Ureter (tissue), 1 donor: ENCODE results near the gene DBNDD1. TPM values are rescaled to one million over a fixed set of nuclear protein-coding genes. Genes with fewer than 3 reads are reported as not detected.

ENCODE experiments used
- DNase-seq: peaks from one replicate; pipeline ENCODE4 v3.0.0-alpha.2; 2020; ENCODE audit warnings: low spot score
- total RNA-seq: library from RNA; stranded (reverse); gene quantifications from one replicate; pipeline ENCODE4 v1.2.4, GENCODE V29; 2023
- donor health status: DM: yes; HTN: yes; CAD: no.

DBNDD1 gene
- total RNA-seq, 1 donor from 2014 or later: 3.0 TPM

DNA sequence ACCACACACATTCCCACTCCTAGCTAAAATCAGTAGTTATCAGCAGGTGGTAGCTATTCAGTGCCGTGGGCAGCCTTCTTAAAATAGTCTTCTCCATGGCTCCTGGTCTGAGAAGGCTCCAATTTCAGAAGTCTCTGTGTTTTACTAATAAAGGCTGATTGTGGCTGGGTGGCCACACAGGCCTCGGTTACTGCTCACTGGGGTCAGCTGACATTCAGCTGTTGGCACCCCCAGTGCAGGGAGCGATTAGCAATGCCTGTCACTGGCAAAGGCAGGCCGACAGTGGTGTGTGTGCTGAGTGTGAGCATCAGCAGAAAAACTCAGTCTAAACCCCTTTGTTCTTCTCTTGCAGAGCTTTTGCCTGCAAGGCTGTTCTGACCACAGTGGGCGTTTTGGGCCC, 16.6 kb upstream of the DBNDD1 start:
- no peak for DNase-seq

DNA sequence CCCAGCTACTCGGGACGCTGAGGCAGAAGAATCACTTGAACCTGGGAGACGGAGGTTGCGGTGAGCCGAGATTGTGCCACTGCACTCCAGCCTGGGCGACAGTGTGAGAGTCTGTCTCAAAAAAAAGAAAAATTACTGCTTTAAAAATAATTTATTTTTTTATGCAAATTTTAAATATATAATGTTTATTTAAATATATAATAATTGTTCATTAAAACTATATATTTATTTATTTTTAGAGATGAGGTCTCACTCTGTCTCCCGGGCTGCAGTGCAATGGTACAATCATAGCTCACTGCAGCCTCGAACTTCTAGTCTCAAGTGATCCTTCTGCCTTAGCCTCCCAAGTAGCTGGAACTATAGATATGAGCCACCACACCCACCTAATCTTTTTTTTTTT, 15.2 kb upstream of the DBNDD1 start:
- DNase-seq: no peak

DNA sequence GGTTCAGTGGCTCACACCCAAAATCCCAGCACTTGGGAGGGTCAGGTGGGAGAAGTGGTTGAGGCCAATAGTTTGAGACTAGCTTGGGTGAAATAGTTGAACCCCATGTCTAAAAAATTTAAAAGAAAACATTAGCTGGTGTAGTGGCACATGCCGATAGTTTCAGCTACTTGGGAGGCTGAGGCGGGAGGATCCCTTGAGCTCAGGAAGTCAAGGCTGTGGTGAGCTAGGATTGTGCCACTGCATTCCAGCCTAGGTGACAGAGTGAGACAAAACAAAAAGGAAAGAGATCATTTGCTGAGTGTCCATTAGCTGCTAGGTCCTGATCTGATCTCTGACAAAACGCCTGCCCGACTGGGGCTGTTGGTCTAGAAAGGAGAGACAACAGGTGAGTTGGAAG, 14.1 kb upstream of the DBNDD1 start:
- DNase-seq: no peak

DNA sequence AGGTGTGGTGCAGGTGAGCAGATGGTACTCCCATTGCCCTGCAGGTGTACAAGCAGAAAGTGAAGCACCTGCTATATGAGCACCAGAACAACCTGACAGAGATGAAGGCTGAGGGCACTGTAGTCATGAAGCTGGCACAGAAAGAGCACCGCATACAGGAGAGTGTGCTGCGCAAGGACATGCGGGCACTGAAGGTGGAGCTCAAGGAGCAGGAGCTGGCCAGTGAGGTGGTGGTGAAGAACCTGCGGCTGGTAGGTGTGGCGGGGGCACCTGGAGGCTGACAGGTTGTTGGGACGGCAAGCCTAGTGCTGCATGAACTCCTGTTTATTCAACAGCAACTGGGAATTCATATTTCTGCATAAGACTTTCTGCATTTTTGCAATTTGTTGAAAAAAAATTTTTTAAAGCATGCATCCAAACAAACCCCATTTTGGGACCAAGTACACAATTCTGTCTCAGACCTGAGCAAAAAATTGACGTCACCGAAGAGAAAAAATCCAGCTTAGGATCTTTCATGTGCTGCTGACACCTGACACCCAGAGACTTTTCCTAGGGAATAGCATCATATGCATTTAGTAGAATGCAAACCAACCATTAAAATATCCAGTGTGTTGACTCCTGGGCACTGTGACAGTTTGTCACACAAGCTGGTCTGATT, 13.5 kb upstream of the DBNDD1 start:
- DNase-seq: no peak

DNA sequence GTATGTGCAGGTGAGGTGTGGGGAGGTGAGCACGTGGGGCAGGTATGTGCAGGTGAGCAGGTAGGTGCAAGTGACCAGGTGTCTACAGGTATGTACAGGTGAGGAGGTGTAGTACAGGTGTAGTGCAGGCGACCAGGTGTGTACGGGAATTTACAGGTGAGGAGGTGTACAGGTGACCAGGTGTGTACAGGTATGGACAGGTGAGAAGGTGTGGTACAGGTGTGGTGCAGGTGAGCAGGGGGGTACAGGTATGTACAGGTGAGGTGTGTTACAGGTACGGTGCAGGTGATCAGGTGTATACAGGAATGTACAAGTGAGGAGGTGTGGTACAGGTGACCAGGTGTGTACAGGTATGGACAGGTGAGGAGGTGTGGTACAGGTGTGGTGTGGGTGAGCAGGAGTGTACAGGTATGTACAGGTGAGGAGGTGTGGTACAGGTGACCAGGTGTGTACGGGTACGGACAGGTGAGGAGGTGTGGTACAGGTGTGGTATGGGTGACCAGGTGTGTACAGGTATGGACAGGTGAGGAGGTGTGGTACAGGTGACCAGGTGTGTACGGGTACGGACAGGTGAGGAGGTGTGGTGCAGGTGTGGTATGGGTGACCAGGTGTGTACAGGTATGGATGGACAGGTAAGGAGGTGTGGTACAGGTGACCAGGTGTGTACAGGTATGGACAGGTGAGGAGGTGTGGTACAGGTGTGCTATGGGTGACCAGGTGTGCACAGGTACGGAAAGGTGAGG, 12.8 kb upstream of the DBNDD1 start:
- no peak for DNase-seq

DNA sequence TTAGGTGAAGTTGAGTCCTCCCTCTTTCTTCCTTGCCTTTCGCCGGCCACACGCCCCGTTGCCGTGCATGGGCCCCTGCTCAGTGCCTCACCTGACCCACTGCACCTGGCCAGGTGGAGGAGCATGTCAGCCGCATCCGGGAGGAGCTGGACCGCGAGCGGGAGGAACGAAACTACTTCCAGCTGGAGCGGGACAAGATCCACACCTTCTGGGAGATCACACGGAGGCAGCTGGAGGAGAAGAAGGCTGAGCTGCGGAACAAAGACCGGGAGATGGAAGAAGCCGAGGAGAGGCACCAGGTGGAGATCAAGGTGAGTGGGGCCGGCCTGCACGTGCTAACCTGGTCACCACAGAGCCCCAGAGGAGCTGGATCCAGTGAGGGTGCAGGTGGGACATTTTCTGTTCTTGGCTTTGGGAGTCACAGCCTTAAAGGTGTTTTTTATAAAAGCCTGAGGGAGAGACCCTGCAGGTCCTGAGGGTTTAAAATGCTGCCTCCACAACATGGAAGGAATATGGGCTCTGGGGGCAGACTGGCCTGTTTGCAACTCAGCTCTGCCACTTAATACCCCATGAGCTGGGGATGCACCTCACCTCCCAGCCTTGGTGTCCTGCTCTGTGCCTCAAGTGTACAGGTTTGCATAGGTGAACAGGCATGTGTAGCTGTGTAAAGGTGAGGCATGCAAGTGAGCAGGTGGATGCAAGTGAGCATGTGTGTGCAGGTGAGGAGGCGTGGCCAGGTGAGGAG, 12.1 kb upstream of the DBNDD1 start:
- DNase-seq: no peak

DNA sequence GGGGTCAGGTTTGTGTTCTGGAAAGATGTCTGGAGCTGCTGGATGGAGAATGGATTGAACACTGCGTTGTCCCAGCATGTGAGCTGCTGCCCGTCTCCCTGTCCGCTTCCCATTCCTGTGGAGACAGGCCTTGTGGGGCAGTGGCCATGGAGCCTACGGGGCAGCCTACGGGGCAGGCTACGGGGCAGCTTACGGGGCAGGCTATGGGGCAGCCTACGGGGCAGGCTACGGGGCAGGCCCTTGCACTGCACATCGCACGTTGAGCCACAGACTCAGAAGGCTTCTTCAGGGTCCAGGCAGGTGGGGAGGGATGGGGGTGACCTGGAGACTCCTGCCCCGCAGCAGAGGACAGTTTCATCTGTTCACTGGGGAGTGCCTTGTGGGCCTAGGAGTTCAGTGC, 9.7 kb upstream of the DBNDD1 start:
- DNase-seq: no peak

DNA sequence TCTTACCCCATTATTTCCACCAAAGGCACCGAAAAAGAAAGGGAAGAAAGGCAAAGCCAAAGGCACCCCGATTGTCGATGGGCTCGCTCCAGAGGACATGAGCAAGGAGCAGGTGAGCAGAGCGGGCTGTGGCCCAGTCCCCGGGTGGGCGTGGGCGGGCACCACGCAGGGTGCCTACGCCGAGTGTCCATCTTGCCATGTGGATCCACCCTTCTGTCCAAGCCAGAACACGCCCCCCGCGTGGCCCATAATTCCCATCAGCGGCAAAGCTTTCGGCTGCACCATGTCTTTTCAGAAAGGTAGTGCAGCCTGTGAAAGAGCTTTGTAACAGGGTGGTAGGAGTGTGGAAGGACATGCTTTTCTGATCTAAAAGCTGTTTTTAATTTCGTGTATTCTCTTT, 8.4 kb upstream of the DBNDD1 start:
- DNase-seq: no peak

DNA sequence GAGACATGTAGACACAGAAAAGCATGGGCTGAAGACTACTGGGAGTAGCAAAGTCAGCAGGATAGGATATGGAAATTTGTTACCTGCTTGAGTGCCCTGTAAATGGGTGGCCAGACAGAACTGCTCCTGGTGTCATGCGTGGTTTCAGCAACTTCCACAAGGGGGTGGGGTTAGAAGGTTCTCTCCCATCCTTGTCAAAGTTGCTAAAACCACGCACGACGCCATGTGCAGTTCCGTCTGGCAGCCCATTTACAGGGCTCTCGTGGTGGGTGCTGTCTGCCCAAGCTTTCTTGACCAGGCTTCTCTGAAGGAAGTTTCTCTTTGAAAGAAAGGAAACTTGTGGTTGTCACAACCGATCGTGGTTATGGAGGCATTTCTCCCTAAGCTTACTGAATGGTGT, 6.9 kb upstream of the DBNDD1 start:
- no peak for DNase-seq

DNA sequence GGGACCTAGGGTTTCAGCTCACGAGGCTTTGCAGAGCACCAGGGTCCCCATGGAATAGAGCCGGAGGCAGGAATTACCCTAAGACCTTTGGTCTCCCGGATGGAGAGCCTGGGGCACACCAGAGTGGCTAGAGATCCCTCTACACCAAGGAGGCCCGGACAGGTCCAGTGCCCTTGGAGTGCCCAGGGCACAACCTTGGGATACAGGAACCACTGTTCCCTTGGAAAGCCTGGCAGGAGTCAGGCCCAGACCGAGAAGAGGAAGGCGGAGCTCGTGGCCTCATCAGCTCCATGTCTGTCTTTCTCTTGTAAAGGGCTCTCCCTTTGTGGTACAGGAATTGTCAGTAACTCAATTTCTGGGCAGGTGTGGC, 3.8 kb upstream of the DBNDD1 start:
- DNase-seq: no peak

DNA sequence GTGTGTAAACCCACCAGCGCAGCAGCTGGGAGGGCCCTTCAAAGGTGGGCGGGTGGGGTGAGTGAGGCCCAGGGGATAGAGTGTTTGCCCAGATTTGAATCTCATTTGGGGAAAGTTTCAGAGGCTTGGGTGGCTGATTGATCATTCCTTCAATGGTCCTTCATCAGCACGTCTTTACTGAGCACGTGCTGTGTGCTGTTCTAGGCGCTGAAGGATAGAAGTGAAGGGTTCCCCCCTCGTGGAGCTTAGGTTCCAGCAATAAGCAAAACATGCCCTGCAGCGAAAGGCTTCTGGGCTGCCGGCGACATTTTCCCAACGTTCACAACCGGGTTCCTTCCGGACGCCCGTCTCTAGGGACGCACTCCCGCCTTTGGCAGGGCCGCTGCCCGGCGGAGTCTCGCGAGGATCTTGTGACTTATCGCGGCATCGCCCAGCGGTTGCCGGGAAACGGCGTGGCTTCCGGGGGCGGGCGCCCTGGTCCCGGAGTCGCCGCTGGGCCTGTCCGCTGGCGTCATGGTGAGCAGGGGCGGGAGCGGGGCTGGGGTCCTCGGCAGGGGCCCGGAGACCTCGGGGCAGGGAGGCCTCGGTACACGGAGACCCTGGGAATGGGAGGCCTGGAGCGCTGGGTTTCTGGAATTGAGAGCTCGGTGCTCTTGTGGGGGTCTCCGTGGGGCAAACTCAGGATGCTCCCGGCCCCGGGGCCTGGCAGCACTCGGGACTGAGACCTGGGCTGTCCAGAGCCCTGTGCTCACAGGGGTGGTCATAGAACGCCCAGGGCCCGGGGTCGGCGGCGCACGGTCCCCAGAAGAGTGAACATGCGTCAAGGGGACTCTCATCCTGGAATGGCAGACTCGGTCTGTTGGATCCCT, 3.2 kb upstream of the DBNDD1 start:
- DNase-seq: peak; percentile 91

DNA sequence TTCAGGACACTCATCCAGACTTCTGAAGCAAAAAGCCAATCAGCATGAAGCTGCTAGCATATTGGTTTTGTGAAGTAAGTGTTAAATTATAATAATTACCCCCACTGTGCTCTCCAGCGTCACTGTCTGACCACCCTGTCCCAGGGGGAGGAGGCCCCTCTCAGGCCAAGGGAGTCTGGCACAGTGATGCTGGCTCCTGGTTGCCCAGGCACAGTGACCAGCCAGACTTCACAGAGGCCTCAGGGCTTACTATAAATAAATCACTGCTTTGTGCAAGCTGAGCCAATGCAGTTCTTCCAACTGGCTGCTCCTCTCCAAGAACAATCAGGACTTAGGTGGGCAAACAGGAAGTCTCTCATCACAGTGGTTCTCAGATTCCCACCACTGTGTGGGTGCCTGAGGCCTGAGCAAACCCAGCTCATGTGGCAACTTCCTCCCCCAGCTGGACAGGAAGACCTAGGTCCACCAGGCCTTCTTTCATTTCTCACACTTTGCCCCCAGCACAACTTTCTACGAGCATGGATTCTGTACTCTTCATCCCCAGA, 1.7 kb upstream of the DBNDD1 start:
- no peak for DNase-seq

DNA sequence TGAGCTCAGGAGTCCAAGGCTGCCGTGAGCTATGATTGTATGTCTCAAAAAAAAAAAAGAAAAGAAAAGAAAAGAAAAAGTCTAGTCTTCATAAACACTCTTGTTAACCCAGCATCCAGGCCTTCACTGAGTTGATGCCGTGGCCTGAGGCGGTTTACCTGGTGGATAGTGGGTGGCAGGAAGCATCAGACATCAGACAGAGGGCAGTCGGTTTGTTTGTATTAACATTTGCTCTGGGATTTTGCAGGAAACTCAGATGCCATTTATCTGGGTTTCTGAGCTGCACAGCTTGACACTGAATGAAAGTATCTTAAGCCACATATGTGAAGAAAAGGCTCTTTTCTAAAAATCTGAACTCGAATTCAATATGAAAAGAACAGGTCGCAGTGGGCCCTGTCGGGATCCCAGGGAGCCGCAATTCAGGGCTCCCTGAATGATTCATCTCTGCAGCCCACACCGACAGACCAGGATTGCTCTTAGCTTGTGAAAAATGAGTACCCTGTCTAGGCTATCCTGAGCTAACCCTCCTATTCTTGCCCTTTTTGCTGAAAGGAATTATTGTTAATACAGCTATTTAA, 1.1 kb upstream of the DBNDD1 start:
- DNase-seq: no peak

DNA sequence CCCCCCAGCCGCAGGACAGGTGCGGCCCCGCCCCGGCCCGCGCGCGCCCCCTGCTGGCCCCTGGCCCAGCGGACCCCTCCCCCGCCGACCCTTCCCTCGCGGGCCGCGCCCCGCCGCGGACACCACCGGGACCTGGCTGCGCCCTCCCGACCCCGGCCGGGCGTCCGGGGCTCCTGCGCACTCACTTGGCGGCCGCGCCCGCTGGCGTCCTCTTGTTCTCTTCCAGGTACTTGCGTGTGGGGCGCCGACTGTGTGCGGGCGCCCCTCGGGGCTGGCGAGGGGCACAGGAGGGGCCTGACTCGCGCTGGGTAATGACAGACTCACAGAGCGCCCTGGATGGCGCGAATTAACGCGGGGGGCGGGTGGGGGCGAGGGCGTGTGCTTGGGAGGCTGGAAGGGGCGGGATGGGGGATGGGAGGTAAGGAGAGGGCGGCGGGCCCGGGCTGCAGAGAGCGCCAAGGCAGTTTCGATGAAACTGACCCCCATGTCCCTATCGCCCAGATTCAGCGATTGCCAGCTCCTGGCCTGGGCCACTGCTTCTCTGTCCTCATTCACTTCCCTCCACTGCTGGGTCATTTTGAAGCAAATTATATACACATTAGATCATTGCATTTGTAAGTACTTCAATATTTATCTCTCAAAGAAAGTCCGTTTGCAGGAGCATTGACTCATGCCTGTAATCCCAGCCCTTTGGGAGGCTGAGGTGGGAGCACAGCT, 445 bp upstream of the DBNDD1 start:
- DNase-seq: no peak

DNA sequence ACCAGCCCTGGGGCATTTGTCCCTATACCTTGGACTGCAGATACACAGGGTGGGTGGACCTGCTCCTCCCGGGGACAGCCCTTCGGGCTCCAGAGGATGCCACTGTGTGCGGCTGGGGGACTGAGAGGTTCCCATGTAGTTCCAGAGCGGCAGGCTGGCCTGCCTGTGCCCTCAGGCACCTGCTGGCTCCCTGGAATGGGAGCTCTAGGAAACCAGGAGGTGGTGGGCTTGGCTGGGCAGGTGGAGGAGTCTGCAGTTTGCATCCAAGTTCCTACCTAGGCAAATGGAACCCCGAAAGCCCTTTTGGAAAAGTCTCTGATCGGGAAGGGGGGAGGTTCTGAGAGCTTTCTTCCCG, 982 bp downstream of the DBNDD1 start:
- DNase-seq: no peak

DNA sequence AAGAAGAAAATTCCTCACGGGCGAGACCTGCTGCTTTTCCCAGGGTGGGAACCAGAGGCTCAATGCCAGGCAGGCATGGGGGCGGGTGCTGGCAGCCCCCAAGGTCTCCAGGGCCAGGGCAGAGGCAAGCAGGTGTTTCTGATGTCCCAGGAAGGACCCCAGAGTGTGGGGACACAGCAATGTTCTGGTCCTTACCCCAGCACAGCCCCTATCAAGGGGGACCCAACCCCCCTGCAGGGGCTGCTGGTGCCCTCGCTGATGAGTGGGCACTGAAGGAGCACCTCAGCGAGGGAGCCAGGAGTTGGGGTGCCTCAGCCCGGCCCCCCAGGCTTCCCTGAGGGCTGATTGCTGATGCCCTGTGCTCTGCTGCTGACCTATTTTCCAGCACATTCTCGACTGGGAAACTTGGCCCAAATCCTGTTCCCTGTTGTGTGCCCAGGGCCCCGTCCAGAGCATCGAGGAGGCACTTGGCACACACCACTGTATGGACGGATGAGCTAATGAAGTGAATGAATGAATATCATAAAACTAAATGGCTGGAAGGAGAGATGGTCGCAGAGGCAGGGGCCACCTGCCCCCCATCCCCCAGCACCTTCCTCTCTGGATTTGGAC, 2.8 kb downstream of the DBNDD1 start:
- DNase-seq: no peak

DNA sequence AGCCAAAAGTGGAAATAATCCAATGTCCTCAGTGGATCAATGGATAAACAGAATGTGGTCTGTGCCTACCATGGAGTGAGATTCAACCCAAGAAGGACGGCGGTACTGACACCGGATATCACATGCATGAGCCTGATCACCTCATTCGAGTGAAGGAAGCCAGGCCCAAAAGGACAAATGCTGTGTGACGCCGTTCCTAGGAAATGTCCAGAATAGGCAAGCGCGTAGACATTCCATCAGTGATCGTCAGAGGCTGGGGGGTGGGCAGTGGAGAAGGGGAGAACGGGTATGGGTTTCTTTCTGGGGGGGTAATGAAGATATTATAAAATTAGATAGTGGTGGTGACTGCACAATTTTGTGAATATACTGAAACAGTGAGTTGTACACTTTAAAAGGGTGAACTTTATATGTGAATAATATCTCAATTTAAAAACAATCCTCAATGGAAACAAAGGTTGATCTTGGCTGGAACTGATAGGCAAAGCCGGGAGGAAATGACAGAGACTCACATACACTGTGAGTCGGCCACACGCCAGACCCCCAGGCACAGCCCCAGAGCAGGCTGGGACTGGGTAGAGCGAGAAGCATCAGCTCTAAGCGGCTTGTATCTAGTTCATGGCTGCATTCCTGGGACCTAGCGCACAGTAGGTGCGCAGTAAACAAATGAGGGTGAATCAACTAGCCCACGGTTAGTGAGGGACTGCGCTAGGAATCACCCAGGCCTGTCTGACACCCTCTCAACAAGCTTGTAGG, 3.5 kb downstream of the DBNDD1 start:
- no peak for DNase-seq

DNA sequence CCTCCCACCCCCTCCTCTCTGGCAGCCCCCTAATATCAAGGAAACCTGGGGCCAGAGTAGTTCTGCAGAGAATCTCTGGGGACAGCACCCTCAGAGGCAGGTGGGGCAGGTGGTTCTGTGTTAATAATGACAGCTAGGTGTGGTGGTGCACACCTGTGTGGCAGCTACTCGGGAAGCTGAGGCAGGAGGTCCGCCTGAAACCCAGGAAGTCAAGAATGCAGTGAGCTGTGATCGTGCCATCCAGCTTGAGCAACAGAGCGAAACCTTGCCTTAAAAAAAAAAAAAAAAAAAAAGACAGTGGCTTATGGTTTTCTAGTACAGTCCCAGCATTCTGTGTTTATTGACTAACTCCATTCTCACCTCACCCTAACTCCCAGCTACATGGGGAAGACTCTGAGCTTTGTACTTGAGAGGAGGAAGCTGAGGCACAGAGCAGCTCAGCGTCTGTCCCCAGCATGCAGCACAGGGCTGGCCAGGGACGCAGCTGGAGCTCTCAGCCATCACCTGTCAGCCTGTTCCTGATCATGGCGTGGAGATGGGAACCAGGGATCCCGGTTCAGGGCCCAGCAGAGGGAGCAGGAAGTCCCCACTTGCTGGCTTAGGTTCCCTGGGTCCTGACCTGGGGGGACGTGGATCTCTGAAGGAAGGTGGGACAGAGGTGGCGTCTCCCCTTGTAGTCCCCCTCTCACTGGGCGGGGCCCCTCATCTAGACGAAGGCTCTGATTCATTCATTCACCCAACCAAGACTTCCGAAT, 6.1 kb downstream of the DBNDD1 start:
- DNase-seq: no peak

DNA sequence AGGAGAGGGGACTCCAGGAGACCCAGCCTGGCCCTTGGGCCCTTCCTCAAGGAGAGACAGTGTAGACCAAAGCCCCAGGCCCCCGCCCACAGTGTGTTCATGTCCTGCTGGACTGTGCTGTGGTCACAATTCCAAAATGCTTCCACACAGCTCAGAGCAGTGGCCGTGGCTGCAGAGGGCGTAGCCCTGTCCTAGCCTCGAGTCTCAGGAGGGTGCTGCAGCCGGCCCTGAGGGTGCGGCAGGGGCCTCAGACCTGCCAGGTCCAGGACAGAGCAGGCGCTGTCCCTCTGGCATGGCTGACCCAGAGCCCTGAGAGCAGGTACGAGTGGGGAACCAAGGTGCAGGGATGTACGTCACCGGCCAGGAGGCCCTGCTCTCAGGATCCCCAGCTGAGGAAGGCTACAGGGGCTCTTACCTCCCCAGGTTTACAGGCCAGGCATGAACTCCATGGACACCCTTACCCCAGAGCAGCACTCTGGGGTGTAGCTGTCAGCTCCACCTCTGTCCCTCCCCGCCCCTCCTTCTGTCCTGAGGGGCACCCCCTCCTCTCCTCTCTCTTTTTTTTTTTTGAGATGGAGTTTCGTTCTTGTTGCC, 7.3 kb downstream of the DBNDD1 start:
- DNase-seq: no peak
